Activated B cell treated with CpG ODN at 0.5 μM for 24 hours (primary cell): Measurements from ENCODE around the gene FAM180A. TPM values are rescaled to one million over a fixed set of nuclear protein-coding genes. Genes with fewer than 3 reads are reported as not detected.

Experiments
- ATAC-seq: fragments of 200-7000 bp; cut with Tn5 transposase; one replicate; pipeline ENCODE4 v1.10.0; 2021; ENCODE audit warnings: low read depth, mild to moderate bottlenecking, moderate library complexity
- CTCF ChIA-PET: fragments of 350-600 bp; sonication (Branson Sonifier 250); formaldehyde crosslinking; loops from one replicate; lab custom pipeline; 2021; ENCODE audit warnings: antibody characterized with exemption; lab: Charles Lee
- POLR2A ChIA-PET: fragments of 350-600 bp; sonication (Branson Sonifier 250); formaldehyde crosslinking; loops from one replicate; lab custom pipeline; 2021; ENCODE audit warnings: antibody characterized with exemption; lab: Charles Lee
- DNase-seq: peaks from one replicate; pipeline ENCODE4 v3.0.0; 2022
- H3K27ac Mint-ChIP-seq: one replicate; pipeline ENCODE4 v1.8.0; 2020; ENCODE audit warnings: mixed read lengths
- H3K27me3 Mint-ChIP-seq: one replicate; pipeline ENCODE4 v1.8.0; 2021; ENCODE audit warnings: mixed read lengths
- H3K36me3 Mint-ChIP-seq: one replicate; pipeline ENCODE4 v1.8.0; 2021; ENCODE audit warnings: low read depth, mixed read lengths
- H3K4me1 Mint-ChIP-seq: one replicate; pipeline ENCODE4 v1.8.0; 2021; ENCODE audit warnings: mixed read lengths
- H3K4me3 Mint-ChIP-seq: one replicate; pipeline ENCODE4 v1.8.0; 2020; ENCODE audit warnings: mild to moderate bottlenecking, mixed read lengths
- H3K9me3 Mint-ChIP-seq: one replicate; pipeline ENCODE4 v1.8.0; 2020; ENCODE audit warnings: mixed read lengths
- CTCF ChIP-seq: fragments of 200-600 bp; IDR thresholded peaks from one replicate; pipeline ENCODE4 v1.8.0; 2022; ENCODE audit warnings: antibody characterized with exemption, mild to moderate bottlenecking
- intact Hi-C: fragments of 100-400 bp; cut with micrococcal nuclease; formaldehyde crosslinking; loops from one replicate; pipeline ENCODE4 v1.15.1; 2024
- total RNA-seq: library from RNA; stranded (reverse); gene quantifications from 2 replicates; pipeline ENCODE4 v1.2.3, GENCODE V29; 2022

FAM180A gene
- total RNA-seq, 1 donor from 2014 or later = not detected

DNA sequence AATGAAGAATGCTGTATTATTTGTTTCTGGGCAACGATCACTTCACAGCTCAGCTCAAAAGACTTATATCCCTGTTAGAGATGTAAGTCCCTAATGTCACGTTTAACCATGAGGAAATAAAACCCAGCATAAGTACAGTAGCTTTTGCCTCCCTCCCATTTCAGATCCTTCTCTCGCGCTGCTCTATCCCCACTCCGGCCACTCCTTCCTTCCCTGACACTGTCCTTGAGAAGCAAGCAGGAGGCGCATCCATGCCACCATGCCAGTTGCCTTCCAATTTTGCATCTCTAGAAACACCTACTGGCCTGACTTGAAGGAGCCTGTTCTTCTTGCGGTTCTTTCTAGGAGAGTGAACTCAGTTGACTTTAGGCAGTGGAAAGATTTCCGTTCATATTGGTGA, 1.2 kb downstream of the FAM180A start:
- H3K27me3 Mint-ChIP-seq = peaks cover 8% of the 10 kb centered on the region
- ChIA-PET POLR2A (no interaction called here), CTCF (no interaction called here)
- no peaks in the 10 kb centered on the region for H3K9me3 Mint-ChIP-seq
- no peaks in the 10 kb centered on the region for H3K36me3 Mint-ChIP-seq
- ATAC-seq = no peak
- no peak for DNase-seq
- TF ChIP-seq CTCF = no peak
- H3K4me1 Mint-ChIP-seq = no peaks in the 10 kb centered on the region
- no peak overlapping the region for H3K4me3 Mint-ChIP-seq
- intact Hi-C loops = no loop called here
- H3K27ac Mint-ChIP-seq = no peak overlapping the region

DNA sequence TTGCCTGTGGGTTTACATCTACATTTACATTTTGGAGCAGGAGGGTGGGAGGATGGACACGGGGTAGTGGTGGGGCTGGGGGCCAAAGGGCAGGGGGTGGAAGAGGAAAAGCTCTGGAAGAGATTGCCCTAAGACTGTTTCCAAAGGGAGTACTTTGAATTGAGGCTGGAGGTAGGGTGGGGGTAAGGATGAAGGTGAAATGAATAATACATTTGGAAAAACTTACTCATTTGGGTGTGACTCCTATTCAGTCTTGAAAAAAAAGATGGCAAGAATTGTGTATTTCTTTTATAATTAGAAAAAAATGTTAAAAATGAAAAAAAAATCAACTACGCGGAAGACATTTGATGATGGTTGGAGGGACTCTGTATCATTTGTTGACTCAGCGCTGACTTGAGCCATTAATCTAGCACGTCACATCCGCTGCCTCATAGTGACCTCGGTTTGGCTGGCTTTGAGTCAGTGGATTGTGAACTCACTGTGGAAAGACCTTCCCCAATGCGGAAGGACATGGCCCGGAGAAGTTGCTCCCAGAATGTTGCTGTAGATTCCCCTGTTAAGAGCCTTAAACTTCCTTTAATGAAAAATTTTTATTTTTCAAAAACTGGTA, 2.8 kb downstream of the FAM180A start:
- Mint-ChIP-seq H3K4me1 (no peaks in the 10 kb centered on the region), H3K27me3 (peaks cover 8% of the 10 kb centered on the region), H3K4me3 (no peak overlapping the region), H3K36me3 (no peaks in the 10 kb centered on the region), H3K9me3 (no peaks in the 10 kb centered on the region), H3K27ac (no peak overlapping the region)
- intact Hi-C loops = no loop called here
- ATAC-seq = no peak
- DNase-seq = no peak
- ChIA-PET CTCF (no interaction called here), POLR2A (no interaction called here)
- no peak for TF ChIP-seq CTCF

GRCh38 chr7:135744938-135745702, 3.5 kb downstream of the FAM180A start:
- TF ChIP-seq CTCF = no peak
- POLR2A ChIA-PET = no interaction called here
- no peak for ATAC-seq
- Mint-ChIP-seq H3K4me3 (no peak overlapping the region), H3K27me3 (peaks cover 8% of the 10 kb centered on the region), H3K27ac (no peak overlapping the region), H3K4me1 (no peaks in the 10 kb centered on the region), H3K9me3 (no peaks in the 10 kb centered on the region), H3K36me3 (no peaks in the 10 kb centered on the region)
- intact Hi-C loops = no loop called here
- CTCF ChIA-PET = no interaction called here
- DNase-seq = no peak

- H3K9me3 Mint-ChIP-seq = no peaks in the 10 kb centered on the region
- H3K4me1 Mint-ChIP-seq = no peaks in the 10 kb centered on the region
- H3K36me3 Mint-ChIP-seq = no peaks in the 10 kb centered on the region
- no peak overlapping the region for H3K4me3 Mint-ChIP-seq
- intact Hi-C loops = no loop called here
- H3K27ac Mint-ChIP-seq = no peak overlapping the region
- H3K27me3 Mint-ChIP-seq = peaks cover 8% of the 10 kb centered on the region
- no peak for TF ChIP-seq CTCF
- ChIA-PET CTCF (no interaction called here), POLR2A (no interaction called here)
- DNase-seq = no peak
- ATAC-seq = no peak
Measured at GRCh38 chr7:135743907-135744731, 4.5 kb downstream of the FAM180A start.

GRCh38 chr7:135742371-135742770, 6.2 kb downstream of the FAM180A start:
- Mint-ChIP-seq H3K9me3 (no peaks in the 10 kb centered on the region), H3K36me3 (no peaks in the 10 kb centered on the region), H3K27me3 (peaks cover 5% of the 10 kb centered on the region), H3K4me3 (no peak overlapping the region), H3K4me1 (no peaks in the 10 kb centered on the region), H3K27ac (no peak overlapping the region)
- ChIA-PET CTCF (no interaction called here), POLR2A (no interaction called here)
- ATAC-seq (no peak), DNase-seq (no peak)
- intact Hi-C loops = no loop called here
- no peak for TF ChIP-seq CTCF
